Breast epithelium (tissue), 4 donors: ENCODE measurements around the gene CRACDL. TPM values are rescaled to one million over a fixed set of nuclear protein-coding genes. Genes with fewer than 3 reads are reported as not detected.
A peak's percentile ranks its signal among the peaks of the same experiment; 100 is the strongest.

Source experiments
- DNase-seq, 2 donors: peaks; one replicate each; pipeline ENCODE4 v3.0.0-alpha.2; 2019; ENCODE audit warnings: low spot score in 2 of 2
- H3K27ac ChIP-seq, 2 donors: fragments of 200-600 bp; sonication (generic) in 1 of 2; one replicate each; pipeline ENCODE4 v1.5.1; 2016 to 2019; ENCODE audit warnings: mild to moderate bottlenecking in 1 of 2
- H3K27me3 ChIP-seq, 2 donors: fragments of 200-600 bp; sonication (generic) in 1 of 2; one replicate each; pipeline versions ENCODE4 v1.5.1 to v1.6.0; 2017 to 2019; ENCODE audit warnings: control low read depth in 1 of 2, mild to moderate bottlenecking in 1 of 2
- H3K36me3 ChIP-seq: fragments of 200-600 bp; one replicate; pipeline ENCODE4 v1.5.1; 2019
- H3K4me1 ChIP-seq, 2 donors: fragments of 200-600 bp; sonication (generic); one replicate each; pipeline ENCODE4 v1.5.1; 2016 to 2019; ENCODE audit warnings: control low read depth in 1 of 2
- H3K4me3 ChIP-seq, 3 donors: fragments of 200-600 bp; sonication (generic); 1 replicate in 2 of 3; 2 replicates in 1 of 3; pipeline ENCODE4 v1.5.1; 2016 to 2019; ENCODE audit warnings: mild to moderate bottlenecking in 3 of 3, moderate library complexity in 2 of 3
- H3K9me3 ChIP-seq, 2 donors: fragments of 200-600 bp; sonication (generic) in 1 of 2; one replicate each; pipeline ENCODE4 v1.5.1; 2016 to 2019; ENCODE audit warnings: control low read depth in 1 of 2
- POLR2A ChIP-seq: fragments of 450-650 bp; IDR thresholded peaks from one replicate; pipeline ENCODE4 v1.6.1; 2016; ENCODE audit warnings: antibody characterized with exemption, mild to moderate bottlenecking, moderate library complexity
- POLR2AphosphoS5 ChIP-seq, 3 donors: sonication (generic); formaldehyde crosslinking; IDR thresholded peaks; one replicate each; pipeline ENCODE4 v1.6.1; 2017; ENCODE audit warnings: antibody characterized with exemption in 3 of 3
- intact Hi-C: fragments of 100-400 bp; cut with DNase I; formaldehyde crosslinking; loops from one replicate; pipeline ENCODE4 v1.15.1; 2023; ENCODE audit warnings: low total_unique reads
- total RNA-seq, 3 donors: library from RNA; depleted of rRNA; stranded (reverse); fragments of >200 nt; gene quantifications; one replicate each; pipeline ENCODE4 v1.1.0, GENCODE V29; 2016
- TF ChIP-seq, protein P1 (sequence below), 3 donors: fragments of 450-650 bp; IDR thresholded peaks; one replicate each; pipeline ENCODE4 v1.5.1; 2016 to 2017; ENCODE audit warnings: antibody characterized with exemption in 3 of 3, mild to moderate bottlenecking in 3 of 3, moderate library complexity in 3 of 3

The CRACDL gene
- total RNA-seq, 3 donors from 2014 or later, result 0.96 to 12.1 (median 10.8) TPM

DNA sequence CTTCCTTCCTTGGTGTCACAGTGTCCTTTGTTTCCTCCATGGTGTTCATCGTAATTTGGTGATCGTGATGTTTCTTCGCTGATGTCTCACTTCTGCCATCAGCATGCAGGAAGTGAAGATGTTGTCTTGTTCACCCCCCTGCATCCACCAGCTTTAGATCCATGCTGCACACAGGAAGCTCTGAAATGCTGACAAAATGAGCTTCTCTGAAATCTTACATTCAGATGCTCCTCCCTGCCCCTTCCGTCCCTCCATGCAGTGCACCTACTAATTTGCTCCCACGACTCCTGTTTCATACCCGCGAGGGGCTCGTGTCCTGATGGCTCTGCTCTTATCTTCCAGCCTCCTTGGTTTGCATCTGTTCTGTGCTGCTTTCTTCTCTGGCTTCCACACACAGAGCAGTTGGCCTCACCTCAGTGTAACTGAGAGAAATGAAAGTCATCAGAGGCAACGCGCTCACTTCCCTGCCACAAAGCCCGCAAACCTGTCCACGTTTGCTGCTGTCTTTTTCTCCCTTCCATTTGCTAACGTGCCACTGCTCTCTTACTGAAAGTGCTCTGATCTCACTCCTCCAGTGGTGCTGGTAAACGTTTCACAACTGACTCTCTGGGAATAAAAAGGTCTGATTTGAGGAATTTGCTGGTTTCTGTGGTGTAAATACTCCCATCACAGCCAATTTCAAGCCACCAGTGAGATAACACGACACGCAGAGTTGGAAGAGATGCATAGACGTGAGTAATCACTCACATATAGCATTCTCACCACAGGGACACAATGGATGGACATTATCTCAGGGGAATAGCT, 164.1 kb downstream of the CRACDL start:
- intact Hi-C loops, result no loop called here
- Histone ChIP-seq H3K27me3 (no peaks in the 10 kb centered on the region), H3K4me1 (peaks cover 6 to 7% of the 10 kb centered on the region in 2 donors), H3K36me3 (no peaks in the 10 kb centered on the region), H3K4me3 (peak overlapping the region; percentile 10 to 33 (median 20)), H3K9me3 (no peaks in the 10 kb centered on the region), H3K27ac (peak overlapping the region; percentile 27 to 53)
- DNase-seq, result no peak
- TF ChIP-seq POLR2A, result no peak
- TF ChIP-seq, protein P1, sequence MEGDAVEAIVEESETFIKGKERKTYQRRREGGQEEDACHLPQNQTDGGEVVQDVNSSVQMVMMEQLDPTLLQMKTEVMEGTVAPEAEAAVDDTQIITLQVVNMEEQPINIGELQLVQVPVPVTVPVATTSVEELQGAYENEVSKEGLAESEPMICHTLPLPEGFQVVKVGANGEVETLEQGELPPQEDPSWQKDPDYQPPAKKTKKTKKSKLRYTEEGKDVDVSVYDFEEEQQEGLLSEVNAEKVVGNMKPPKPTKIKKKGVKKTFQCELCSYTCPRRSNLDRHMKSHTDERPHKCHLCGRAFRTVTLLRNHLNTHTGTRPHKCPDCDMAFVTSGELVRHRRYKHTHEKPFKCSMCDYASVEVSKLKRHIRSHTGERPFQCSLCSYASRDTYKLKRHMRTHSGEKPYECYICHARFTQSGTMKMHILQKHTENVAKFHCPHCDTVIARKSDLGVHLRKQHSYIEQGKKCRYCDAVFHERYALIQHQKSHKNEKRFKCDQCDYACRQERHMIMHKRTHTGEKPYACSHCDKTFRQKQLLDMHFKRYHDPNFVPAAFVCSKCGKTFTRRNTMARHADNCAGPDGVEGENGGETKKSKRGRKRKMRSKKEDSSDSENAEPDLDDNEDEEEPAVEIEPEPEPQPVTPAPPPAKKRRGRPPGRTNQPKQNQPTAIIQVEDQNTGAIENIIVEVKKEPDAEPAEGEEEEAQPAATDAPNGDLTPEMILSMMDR (IDR thresholded peaks at IDR 0.05), result no peak
- no peak for TF ChIP-seq POLR2AphosphoS5 (IDR thresholded peaks at IDR 0.05)

- Histone ChIP-seq H3K27ac (no peak overlapping the region), H3K36me3 (no peaks in the 10 kb centered on the region), H3K27me3 (no peaks in the 10 kb centered on the region), H3K4me1 (peaks cover 6 to 7% of the 10 kb centered on the region in 2 donors), H3K4me3 (no peak overlapping the region), H3K9me3 (no peaks in the 10 kb centered on the region)
- DNase-seq, result no peak
- intact Hi-C loops, result no loop called here
- no peak for TF ChIP-seq POLR2A
- TF ChIP-seq POLR2AphosphoS5 (IDR thresholded peaks at IDR 0.05), result no peak
- TF ChIP-seq, protein P1 (IDR thresholded peaks at IDR 0.05), result no peak
These were observed 164.8 kb downstream of the CRACDL start for GRCh38 chr2:98771264-98771663.

DNA sequence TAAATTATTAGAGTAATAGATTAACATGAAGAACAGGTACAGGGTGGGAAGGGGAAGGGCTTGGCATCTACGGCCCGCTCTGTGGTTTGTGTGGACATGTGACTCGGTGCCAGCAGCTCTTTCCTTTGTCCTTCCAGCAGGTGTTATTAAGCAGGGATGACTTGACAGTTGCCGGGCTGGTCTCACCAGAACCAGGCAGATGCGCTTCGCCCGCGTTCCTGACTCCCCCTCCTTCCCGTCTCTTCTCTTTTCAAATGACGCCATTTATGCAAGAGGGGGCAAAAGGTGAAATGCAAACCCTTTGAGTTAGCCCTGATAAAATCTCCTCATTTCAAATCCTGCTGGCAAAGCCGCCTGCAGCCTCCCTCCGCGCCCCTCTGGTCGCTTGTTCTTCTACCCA, 166.2 kb downstream of the CRACDL start:
- peak; percentile 76 to 83 for DNase-seq
- H3K36me3 ChIP-seq, result no peaks in the 10 kb centered on the region
- H3K27ac ChIP-seq, result peak overlapping the region; percentile 67 to 70
- intact Hi-C loops, result no loop called here
- peak overlapping the region in 2 of 3 donors; percentile 13 to 37 for H3K4me3 ChIP-seq
- no peaks in the 10 kb centered on the region for H3K27me3 ChIP-seq
- H3K4me1 ChIP-seq, result peaks cover 6 to 7% of the 10 kb centered on the region in 2 donors
- TF ChIP-seq POLR2AphosphoS5 (IDR thresholded peaks at IDR 0.05), result peak in 2 of 3 donors; percentile 16 to 28
- TF ChIP-seq, protein P1 (IDR thresholded peaks at IDR 0.05), result no peak
- no peak for TF ChIP-seq POLR2A
- H3K9me3 ChIP-seq, result no peaks in the 10 kb centered on the region

DNA sequence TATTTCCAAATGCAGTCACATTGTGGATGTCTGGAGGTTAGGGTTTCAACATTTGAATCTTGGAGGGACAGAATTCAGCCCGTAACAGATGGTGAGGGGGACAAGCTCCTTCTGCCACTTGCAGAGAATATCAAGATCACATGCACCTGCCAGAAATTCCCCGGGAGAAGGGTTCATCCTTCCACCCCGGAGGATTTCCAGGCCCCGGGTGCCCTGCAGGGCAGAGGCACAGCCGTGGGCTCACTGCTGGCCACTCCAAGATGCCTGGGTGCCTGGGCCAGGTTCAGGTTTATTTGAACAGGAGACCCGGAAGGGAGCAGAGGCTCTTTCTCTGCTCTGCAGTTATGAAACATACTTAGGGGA, 166.9 kb downstream of the CRACDL start:
- Histone ChIP-seq H3K27me3 (no peaks in the 10 kb centered on the region), H3K4me3 (no peak overlapping the region), H3K9me3 (no peaks in the 10 kb centered on the region), H3K36me3 (no peaks in the 10 kb centered on the region), H3K27ac (peak overlapping the region; percentile 67 to 70), H3K4me1 (peaks cover 6 to 7% of the 10 kb centered on the region in 2 donors)
- no peak for DNase-seq
- intact Hi-C loops, result no loop called here
- no peak for TF ChIP-seq POLR2AphosphoS5 (IDR thresholded peaks at IDR 0.05)

- DNase-seq, result no peak
These were observed 167.5 kb downstream of the CRACDL start for GRCh38 chr2:98768384-98769113.

More at GRCh38 chr2:98768384-98769113, 167.5 kb downstream of the CRACDL start:
- TF ChIP-seq, protein P1 (IDR thresholded peaks at IDR 0.05), result no peak
- no peak for TF ChIP-seq POLR2A
- TF ChIP-seq POLR2AphosphoS5 (IDR thresholded peaks at IDR 0.05), result no peak
- Histone ChIP-seq H3K4me1 (peaks cover 6 to 7% of the 10 kb centered on the region in 2 donors), H3K9me3 (no peaks in the 10 kb centered on the region), H3K27ac (peak overlapping the region; percentile 67 to 70), H3K27me3 (no peaks in the 10 kb centered on the region), H3K36me3 (no peaks in the 10 kb centered on the region), H3K4me3 (no peak overlapping the region)
- intact Hi-C loops, result no loop called here
